PC-3 (cell line): ENCODE data around the gene CSAD.

Source experiments
- EZH2 ChIP-seq: fragments of 300-600 bp; sonication (generic); IDR thresholded peaks from one replicate; pipeline ENCODE4 v1.6.1; 2017; ENCODE audit warnings: antibody characterized with exemption, mild to moderate bottlenecking, low read length; ENCODE audit not compliant: unreplicated experiment
- TF ChIP-seq, protein P1 (sequence below): fragments of 300-600 bp; sonication (generic); conservative IDR thresholded peaks from 2 replicates; pipeline ENCODE4 v1.5.1; 2017; ENCODE audit warnings: antibody characterized with exemption, low read depth, mild to moderate bottlenecking, low read length

DNA sequence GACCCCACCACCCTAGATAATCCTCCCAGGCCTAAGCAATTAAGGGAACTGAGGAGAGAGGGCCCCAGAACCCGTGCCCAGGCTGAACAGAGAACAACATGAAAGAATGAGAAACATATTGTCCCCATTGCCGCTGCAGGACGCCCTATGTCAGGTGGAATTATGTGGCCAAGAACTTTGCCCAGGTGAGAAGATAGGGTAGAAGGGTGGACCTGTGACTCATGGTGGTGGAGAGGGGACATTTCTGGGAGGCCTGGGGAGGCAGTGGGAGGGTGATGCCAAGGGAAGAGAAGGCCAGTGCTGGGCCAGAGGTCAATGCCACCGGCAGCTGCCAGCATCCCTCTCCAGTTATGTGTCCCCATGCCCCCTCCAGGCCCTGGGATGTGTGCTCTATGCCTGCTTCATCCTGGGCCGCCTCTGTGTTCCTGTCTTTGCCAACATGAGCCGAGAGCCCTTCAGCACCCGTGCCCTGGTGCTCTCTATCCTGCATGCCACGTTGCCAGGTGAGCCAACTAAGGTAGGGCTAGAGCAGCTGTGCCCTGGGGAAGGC lies 61.9 kb downstream of the CSAD start:
- TF ChIP-seq, protein P1, sequence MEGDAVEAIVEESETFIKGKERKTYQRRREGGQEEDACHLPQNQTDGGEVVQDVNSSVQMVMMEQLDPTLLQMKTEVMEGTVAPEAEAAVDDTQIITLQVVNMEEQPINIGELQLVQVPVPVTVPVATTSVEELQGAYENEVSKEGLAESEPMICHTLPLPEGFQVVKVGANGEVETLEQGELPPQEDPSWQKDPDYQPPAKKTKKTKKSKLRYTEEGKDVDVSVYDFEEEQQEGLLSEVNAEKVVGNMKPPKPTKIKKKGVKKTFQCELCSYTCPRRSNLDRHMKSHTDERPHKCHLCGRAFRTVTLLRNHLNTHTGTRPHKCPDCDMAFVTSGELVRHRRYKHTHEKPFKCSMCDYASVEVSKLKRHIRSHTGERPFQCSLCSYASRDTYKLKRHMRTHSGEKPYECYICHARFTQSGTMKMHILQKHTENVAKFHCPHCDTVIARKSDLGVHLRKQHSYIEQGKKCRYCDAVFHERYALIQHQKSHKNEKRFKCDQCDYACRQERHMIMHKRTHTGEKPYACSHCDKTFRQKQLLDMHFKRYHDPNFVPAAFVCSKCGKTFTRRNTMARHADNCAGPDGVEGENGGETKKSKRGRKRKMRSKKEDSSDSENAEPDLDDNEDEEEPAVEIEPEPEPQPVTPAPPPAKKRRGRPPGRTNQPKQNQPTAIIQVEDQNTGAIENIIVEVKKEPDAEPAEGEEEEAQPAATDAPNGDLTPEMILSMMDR, result no peak
- no peak for TF ChIP-seq EZH2
